GM10248 (cell line): Measurements from ENCODE around the gene FBXO42.

Experiments used
- CTCF ChIA-PET: fragments of 300-600 bp; sonication (Branson Sonifier 250); formaldehyde crosslinking; extraction: SDS; loops from one replicate; lab custom pipeline; 2021; ENCODE audit warnings: antibody characterized with exemption; lab: Yijun Ruan, JAX
- POLR2A ChIA-PET: fragments of 350-650 bp; sonication (Branson Sonifier 250); formaldehyde crosslinking; extraction: SDS; loops from one replicate; lab custom pipeline; 2020; ENCODE audit warnings: antibody characterized with exemption; lab: Yijun Ruan, JAX
- DNase-seq: peaks from one replicate; pipeline ENCODE4 v3.0.0; 2012; ENCODE audit errors: extremely low spot score
- CTCF ChIP-seq: IDR thresholded peaks from 2 replicates; pipeline ENCODE4 v1.5.1; 2012; ENCODE audit warnings: mild to moderate bottlenecking, low read depth; ENCODE audit errors: extremely low read depth, missing control alignments, control extremely low read depth

Gene FBXO42

GRCh38 chr1:16293538-16293937 lies 58.7 kb downstream of the FBXO42 start:
- POLR2A ChIA-PET: no interaction called here
- CTCF ChIA-PET: interaction anchor here (0.9 to 1.8 kb wide), 8 partner anchors 9 to 70 kb away, joined by 3 to 5 read pairs (median 3); no protein-coding TSS in a partner anchor
- no peak for TF ChIP-seq CTCF
- no peak for DNase-seq

- DNase-seq: no peak
- ChIA-PET POLR2A (no interaction called here), CTCF (interaction anchor here (0.9 to 1.8 kb wide), 8 partner anchors 10 to 71 kb away, joined by 3 to 5 read pairs (median 3); no protein-coding TSS in a partner anchor)
- TF ChIP-seq CTCF: no peak
Measured at GRCh38 chr1:16292739-16293138, 59.5 kb downstream of the FBXO42 start.

- no peak for DNase-seq
- ChIA-PET CTCF (interaction anchor here (0.7 to 2.1 kb wide), 3 partner anchors 11 to 74 kb away, joined by 3 to 7 read pairs (median 3); no protein-coding TSS in a partner anchor), POLR2A (no interaction called here)
- TF ChIP-seq CTCF: no peak
Measured at GRCh38 chr1:16289959-16290358, 62.3 kb downstream of the FBXO42 start.

GRCh38 chr1:16286122-16286521 lies 66.2 kb downstream of the FBXO42 start:
- no peak for TF ChIP-seq CTCF
- DNase-seq: no peak
- ChIA-PET POLR2A (no interaction called here), CTCF (no interaction called here)

GRCh38 chr1:16281765-16282164 lies 70.5 kb downstream of the FBXO42 start:
- no peak for TF ChIP-seq CTCF
- no peak for DNase-seq
- CTCF ChIA-PET: interaction anchor here (0.8 to 1.2 kb wide), 2 partner anchors 10 to 39 kb away, joined by 3 to 5 read pairs; no protein-coding TSS in a partner anchor
- POLR2A ChIA-PET: interaction anchor here (0.6 kb wide), 1 partner anchor 65 kb away, joined by 3 read pairs; no protein-coding TSS in a partner anchor

GRCh38 chr1:16279186-16279585 lies 73.1 kb downstream of the FBXO42 start:
- no peak for DNase-seq
- ChIA-PET CTCF (interaction anchor here (0.9 to 1.9 kb wide), 2 partner anchors 14 to 16 kb away, joined by 4 to 7 read pairs; no protein-coding TSS in a partner anchor), POLR2A (no interaction called here)
- TF ChIP-seq CTCF: no peak
